Central memory CD4-positive, alpha-beta T cell (primary cell): ENCODE measurements around the gene KCNMA1.

ENCODE experiments used
- DNase-seq: peaks from one replicate; pipeline ENCODE4 v3.0.0; 2022

KCNMA1 gene

DNA sequence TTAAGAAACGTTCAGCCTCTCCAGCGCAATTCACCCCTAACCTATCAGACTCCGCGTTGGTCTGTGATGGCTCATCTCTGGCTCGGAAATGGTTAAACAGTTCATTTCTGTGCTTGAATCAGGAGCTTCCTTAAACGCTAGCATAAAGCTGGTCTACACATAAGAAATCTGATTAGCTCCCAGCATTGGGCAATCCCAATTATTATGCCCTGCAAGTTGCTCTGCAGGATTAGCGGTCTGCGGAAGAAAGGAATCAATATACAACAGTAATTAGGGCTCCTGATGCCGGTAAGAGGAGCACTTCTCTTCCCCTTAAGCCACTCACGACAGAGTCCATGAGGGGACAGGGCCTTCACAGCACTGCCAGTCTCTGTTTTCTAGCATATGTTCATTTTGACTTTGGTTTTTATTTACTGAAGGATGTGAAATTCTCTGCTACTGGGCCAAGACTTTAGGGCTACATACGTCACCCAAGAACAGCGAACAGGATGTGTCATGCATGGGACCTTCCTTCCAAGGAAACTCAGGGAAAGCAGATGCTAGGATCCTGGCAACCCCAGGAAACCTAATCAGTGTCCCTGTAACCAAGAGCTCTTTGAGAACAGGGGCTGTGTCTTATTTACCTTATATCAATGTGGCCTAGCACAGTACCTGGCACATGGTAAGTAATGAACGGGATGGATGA is 324.4 kb downstream of the KCNMA1 start:
- DNase-seq: no peak

DNA sequence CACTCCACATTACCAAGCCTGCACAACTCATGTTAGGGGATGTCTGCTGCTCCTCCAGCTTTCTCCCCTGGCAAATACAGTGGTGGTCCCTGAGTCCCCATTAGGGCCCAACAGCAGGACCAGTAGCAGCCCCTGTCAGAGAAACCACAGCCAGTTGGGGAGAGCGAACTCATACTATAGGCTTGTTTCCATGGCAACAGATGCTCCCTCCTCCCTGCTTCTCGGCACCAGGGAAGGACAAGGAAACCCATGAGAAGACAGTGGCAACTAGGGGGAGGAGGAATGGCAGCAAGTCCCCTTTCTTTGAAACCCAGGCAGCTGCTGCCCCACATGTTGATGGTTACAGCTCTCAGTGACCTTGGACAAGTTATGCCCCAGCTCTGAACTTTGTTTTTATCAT is 326.4 kb downstream of the KCNMA1 start:
- DNase-seq: no peak

- no peak for DNase-seq
Measured at GRCh38 chr10:77310288-77310840, 327.2 kb downstream of the KCNMA1 start.

DNA sequence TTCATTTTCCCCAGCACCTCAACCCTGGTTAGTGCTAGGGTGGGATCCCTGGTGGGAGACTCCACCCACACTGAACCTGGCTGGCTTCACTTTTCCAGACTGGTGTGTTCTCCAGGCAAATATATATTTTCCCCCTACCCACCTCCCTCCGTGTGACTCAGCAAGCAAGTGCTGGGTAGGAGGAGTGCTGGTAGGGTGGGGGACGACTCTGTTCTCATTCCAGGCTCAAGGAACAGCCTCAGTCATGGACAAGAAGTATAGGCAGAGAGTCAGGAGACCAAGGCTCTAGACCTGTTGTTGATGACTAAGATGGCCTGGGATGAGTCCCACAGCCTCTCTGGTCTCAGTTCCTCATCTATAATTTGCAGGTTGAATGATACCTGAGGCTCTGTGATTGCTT is 328.1 kb downstream of the KCNMA1 start:
- DNase-seq: no peak

- no peak for DNase-seq
Measured at GRCh38 chr10:77309092-77309491, 328.5 kb downstream of the KCNMA1 start.

DNA sequence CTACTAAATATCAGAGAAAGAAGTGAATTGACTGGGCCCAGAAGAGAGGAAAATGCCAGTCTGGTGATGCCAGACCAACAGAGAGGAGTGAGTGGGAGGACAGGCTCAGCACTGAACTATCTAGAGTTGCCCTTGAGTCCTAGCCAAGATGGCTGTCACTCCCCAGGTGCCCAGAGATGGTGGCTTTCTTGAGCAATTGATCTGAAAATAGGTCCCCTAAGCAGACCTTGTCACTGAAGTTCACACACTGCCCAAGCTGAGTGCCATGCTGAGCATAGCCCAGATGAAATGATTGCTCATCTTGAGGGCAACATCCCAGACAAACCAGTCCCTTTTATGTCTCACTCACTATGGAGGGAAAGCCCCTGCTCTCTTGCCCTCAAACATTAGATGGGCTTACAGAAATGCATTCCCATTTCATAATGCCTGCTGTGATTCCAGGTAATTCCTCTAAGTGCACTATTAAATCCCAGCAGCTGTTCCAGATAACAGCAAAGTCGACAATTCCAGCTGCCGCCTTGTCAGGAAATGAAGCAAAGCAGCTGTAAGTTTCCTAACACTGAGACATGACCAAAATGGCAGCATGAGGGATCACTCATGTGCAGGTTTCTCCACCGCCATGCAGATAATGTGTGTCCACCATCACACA is 329.4 kb downstream of the KCNMA1 start:
- no peak for DNase-seq

DNA sequence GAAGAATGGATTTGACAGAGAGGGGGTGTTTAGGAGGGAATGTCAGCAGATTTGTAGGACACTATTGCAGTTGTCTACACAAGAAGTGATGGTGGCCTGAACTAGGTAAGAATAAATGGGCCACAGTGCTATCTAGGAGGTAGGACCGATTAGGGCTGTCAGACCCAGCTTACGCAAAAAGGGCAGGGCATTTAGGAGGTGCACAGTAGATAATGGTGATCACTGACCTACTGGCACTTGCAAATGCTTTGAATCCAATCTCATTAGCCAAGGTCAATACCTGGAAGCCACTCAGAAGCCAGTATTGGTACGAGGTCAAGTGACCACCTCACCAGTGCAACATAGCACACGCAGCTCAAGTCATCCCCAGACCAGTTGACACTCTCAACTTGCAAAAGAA is 330.9 kb downstream of the KCNMA1 start:
- no peak for DNase-seq

DNA sequence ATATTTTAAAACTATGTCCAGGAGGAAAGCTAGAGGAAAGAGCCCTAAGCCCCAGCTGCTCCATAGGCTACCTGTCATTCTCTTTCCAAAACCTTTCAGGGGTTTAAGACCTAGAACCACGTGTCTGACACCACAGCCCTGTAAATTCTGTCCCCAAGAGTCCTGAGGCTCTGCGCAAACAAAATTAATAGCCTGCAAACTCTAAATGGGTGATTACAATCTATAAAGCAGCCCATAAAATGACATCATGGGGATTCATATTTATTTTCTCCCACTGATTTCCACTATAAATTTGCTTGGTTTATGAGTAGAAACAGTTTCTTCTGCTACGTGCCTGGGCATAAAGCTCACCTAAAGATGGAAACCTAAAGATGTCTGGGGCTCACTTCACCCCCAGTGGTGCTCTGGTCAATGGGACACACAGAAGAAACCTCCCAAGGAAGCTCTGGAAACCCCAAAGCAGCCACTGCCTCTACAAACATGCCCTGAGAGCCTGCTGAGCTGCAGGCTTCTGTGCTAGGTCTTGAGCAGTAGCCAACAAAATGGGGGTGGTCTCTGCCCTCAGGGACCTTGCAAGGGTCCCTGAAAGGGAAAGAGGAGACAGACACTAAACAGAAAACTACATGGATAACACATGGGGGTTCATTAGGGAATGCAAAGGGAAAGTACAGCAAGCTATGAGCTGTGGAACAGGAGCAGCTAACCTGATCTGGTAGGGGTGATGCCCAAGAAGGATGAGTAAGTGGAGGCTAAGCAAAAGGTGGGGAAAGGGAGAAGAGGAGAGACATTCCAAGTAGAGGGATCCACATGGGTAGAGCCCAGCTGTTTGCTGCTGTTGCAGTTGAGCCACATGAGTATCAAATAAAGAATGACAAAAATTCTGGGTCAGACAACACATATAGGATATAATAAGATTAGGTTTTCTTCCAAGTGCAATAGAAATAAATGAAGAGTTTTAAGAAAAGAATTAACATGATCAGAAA is 331.7 kb downstream of the KCNMA1 start:
- no peak for DNase-seq

DNA sequence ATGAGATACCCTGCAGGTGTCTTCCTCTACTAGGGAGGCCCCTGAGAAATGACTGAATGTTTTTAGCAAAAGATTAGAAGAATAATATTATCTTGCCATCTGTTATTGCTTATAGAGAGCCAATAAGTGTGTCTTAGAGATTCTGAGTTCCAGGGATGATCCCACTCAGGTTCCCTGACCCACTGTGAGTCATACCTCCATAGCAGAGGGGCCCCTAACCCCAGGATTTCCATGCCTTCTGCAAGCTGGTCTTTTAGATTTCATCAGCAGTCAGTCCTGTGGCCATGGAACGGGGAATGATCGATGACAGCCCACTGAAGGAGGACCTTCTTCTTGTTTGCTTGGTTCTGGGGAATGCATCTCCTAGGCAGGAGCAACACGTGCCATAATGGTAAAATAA is 333.4 kb downstream of the KCNMA1 start:
- DNase-seq: no peak

- no peak for DNase-seq
Measured at GRCh38 chr10:77301305-77301730, 336.3 kb downstream of the KCNMA1 start.

- no peak for DNase-seq
Measured at GRCh38 chr10:77300682-77301302, 336.8 kb downstream of the KCNMA1 start.

DNA sequence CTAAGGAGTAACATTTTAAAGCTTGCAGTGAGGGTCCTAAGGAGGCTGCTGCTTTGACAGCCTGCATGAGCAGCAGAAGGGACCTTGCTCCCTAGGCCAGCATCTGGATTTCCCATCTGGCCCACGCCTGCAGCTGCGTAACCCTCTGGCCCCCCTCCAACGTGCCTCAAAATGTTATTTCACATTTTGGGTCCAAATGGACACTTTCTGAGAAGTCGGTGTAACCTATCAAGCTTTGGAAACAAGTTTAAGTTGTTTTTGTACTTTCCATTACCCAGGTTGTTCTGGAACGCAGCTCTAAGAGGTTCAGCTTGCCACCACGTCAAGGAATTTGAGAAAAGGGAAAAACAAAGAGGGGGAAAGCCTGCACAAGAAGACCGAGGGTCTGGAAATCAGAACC is 338.3 kb downstream of the KCNMA1 start:
- no peak for DNase-seq

GRCh38 chr10:77297393-77297739 is 340.2 kb downstream of the KCNMA1 start:
- DNase-seq: no peak

DNA sequence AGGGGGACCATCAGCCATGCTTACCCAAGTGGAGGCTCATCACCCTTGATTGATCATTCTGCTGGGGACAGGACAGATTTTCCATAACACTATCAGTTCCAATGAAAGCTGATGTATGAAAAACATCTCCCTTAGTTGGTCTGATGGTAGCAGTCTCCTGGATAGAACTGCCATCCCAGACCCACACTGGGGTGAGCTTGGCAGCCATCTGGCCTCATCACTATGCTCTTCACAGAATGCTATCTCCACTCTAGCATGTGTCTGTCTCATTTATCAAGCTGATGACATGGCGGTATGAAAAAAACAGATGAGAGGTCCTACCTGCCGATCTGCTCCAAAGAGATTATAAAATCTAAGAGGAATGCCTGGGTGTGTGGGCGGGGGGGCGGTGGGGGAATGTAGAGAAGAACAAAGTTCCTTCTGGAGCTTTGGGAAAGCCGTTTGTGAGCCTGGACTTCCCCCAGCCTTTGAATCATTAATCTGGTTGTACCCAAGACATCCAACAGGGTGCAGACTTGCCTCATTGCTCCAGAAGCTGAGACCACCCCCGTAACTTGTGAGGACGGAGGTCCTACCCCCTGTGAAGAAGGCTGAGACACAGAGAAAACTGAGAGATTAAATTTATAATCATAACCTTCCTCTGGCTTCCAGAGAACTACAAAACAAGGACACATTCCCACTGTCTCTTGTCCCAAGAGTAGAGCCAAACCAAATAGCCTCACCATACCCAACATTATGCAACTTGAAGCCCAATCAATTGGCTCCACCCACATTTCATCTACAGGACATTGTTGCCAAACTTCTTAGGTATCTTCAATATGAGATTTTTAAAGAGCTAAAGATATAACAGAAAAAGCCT is 340.8 kb downstream of the KCNMA1 start:
- no peak for DNase-seq

GRCh38 chr10:77293773-77294172 is 343.8 kb downstream of the KCNMA1 start:
- DNase-seq: no peak

- no peak for DNase-seq
Measured at GRCh38 chr10:77293347-77293746, 344.3 kb downstream of the KCNMA1 start.

GRCh38 chr10:77291596-77292505 is 345.8 kb downstream of the KCNMA1 start:
- DNase-seq: no peak

DNA sequence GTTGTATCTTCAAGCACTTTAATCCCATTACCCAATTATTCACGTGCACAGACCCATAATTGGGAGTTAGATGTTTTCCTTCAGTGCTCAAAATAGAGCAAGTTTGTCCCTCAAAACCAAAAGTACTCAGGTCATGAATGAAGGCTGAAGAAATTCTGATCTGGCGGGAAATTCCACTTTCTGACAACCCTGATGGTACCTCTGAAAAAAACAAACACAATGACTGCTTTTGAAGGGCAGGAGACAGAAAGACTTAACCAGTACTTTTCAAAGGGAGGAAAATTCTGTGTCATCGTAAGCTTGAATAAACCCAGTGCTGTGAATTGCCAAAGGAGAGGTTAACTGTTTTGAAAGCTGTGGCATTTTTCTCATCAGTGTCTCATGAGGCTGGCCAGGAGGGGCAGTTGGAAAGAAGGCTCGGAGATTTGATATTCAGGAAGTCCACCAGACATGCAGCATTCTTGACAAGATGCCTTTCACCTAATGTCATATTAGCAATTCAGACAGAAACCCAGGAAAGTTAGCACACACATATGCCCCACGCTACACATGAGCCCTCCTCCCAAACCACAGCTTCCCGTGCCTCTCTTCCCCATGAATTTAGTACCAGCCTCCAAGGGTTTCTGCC is 347.0 kb downstream of the KCNMA1 start:
- DNase-seq: no peak

DNA sequence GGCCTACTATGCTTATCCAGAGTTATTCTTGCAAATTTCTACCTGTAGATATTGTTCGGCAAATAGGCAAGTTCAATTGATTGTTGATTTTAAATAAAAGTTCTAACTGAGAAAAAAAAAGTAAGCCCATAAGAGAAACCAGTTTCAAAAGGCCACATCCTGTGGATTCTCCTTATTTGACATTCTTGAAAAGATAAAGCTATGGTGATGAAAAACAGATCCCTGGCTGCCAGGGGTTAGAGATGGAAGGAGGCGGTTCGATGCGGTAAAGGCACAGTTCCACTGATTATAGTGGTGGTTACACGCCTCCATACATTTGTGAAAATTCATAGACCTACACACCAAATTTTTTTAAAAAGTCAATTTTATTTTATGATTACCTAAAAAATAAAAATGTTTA is 347.8 kb downstream of the KCNMA1 start:
- DNase-seq: no peak

DNA sequence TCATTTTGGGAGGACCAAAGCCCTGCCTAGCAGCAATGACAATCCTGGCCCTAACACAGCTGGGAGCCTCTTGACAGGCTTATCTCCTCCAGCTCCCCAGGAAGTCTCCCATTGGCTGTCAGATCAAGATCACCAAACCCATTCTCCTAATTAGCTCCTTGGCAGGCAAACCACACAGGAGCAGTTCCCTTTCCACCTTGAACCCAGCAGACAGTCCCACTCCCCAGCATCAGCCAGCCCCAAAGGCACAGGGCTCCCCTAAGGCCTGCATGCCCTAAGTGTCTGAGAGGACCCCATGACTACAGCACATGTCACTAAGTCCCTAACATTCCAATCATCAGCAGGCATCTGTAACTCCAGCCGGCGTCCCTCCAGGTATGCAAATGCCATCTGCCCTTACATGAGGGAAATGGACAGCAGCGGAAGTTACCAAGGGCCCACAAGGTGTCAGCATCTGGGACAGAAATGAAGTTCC is 348.5 kb downstream of the KCNMA1 start:
- DNase-seq: no peak
